H1 (cell line): ENCODE measurements around the gene CACNA1G. TPM values are rescaled to one million over a fixed set of nuclear protein-coding genes. Genes with fewer than 3 reads are reported as not detected.

Experiments
- polyA plus RNA-seq, 7 experiments: library from polyadenylated mRNA; depleted of rRNA in 3 of 7; stranded (reverse) in 5 of 7; unstranded in 2 of 7; fragments of >200 nt in 5 of 7; fragments of 200-250 nt in 2 of 7; gene quantifications; 1 replicate in 5 of 7; 2 replicates in 1 of 7; 4 replicates in 1 of 7; pipeline versions ENCODE4 v1.2.1 to v1.2.3, GENCODE V29; 2011 to 2013; ENCODE audit warnings: missing spikeins in 2 of 7, mixed read lengths in 2 of 7
- total RNA-seq: library from RNA; stranded (reverse); fragmentation: NEBNext Ultra II Directional; extraction: Animal tissue kit (Norgen Biotek cat#: 25700); gene quantifications from 2 replicates; pipeline ENCODE4 v1.2.1, GENCODE V29; 2021

Gene CACNA1G
- total and polyA plus RNA-seq, 2 of the 8 experiments (the other 6 are each of a cell fraction or from before 2014, with no cell fraction given), result 2.9 to 4.9 TPM

Other genes with a start within 250 kb of the CACNA1G start
- 28.0 and 28.9 TPM in 2 replicates for gene XYLT2, start 214.6 kb upstream of the CACNA1G start, total RNA-seq
- 29.9 and 38.2 TPM in 2 replicates for gene XYLT2, start 214.6 kb upstream of the CACNA1G start, polyA plus RNA-seq (2011; rRNA removed)
- 75.6 and 82.6 TPM in 2 replicates for gene MRPL27, start 187.5 kb upstream of the CACNA1G start, total RNA-seq
- gene MRPL27, start 187.5 kb upstream of the CACNA1G start, polyA plus RNA-seq (2011; rRNA removed), result 109 and 135 TPM in 2 replicates
- gene EME1, start 187.5 kb upstream of the CACNA1G start, total RNA-seq, result 13.3 and 13.9 TPM in 2 replicates
- 13.9 and 16.3 TPM in 2 replicates for gene EME1, start 187.5 kb upstream of the CACNA1G start, polyA plus RNA-seq (2011; rRNA removed)
- 117 TPM in 2 replicates for gene LRRC59, start 163.2 kb upstream of the CACNA1G start, total RNA-seq
- gene LRRC59, start 163.2 kb upstream of the CACNA1G start, polyA plus RNA-seq (2011; rRNA removed), result 48.3 and 48.7 TPM in 2 replicates
- 16.1 and 16.3 TPM in 2 replicates for gene ACSF2, start 134.5 kb upstream of the CACNA1G start, total RNA-seq
- 14.5 and 19.7 TPM in 2 replicates for gene ACSF2, start 134.5 kb upstream of the CACNA1G start, polyA plus RNA-seq (2011; rRNA removed)
- gene CHAD, start 91.8 kb upstream of the CACNA1G start, total RNA-seq, result 0.17 TPM in 1 of 2 replicates, not detected in the other
- gene CHAD, start 91.8 kb upstream of the CACNA1G start, polyA plus RNA-seq (2011; rRNA removed), result 0.03 and 0.06 TPM in 2 replicates
- 31.3 and 33.5 TPM in 2 replicates for gene RSAD1, start 81.9 kb upstream of the CACNA1G start, total RNA-seq
- 17.9 and 21.9 TPM in 2 replicates for gene RSAD1, start 81.9 kb upstream of the CACNA1G start, polyA plus RNA-seq (2011; rRNA removed)
- gene MYCBPAP, start 52.3 kb upstream of the CACNA1G start, total RNA-seq, result 1.7 and 3.3 TPM in 2 replicates
- gene MYCBPAP, start 52.3 kb upstream of the CACNA1G start, polyA plus RNA-seq (2011; rRNA removed), result 0.89 and 1.2 TPM in 2 replicates
- gene EPN3, start 28.0 kb upstream of the CACNA1G start, total RNA-seq, result 5.8 and 7.9 TPM in 2 replicates
- 6.7 and 8.1 TPM in 2 replicates for gene EPN3, start 28.0 kb upstream of the CACNA1G start, polyA plus RNA-seq (2011; rRNA removed)
- gene SPATA20, start 13.5 kb upstream of the CACNA1G start, total RNA-seq, result 16.2 and 16.7 TPM in 2 replicates
- gene SPATA20, start 13.5 kb upstream of the CACNA1G start, polyA plus RNA-seq (2011; rRNA removed), result 17.5 and 23.2 TPM in 2 replicates
- 0.37 and 0.71 TPM in 2 replicates for gene ABCC3, start 74.2 kb downstream of the CACNA1G start, total RNA-seq
- 0.22 and 0.35 TPM in 2 replicates for gene ABCC3, start 74.2 kb downstream of the CACNA1G start, polyA plus RNA-seq (2011; rRNA removed)
- 50.1 and 54.3 TPM in 2 replicates for gene ANKRD40, start 147.2 kb downstream of the CACNA1G start, total RNA-seq
- gene ANKRD40, start 147.2 kb downstream of the CACNA1G start, polyA plus RNA-seq (2011; rRNA removed), result 19.7 and 26.1 TPM in 2 replicates
- gene LUC7L3, start 158.9 kb downstream of the CACNA1G start, total RNA-seq, result 126 and 128 TPM in 2 replicates
- gene LUC7L3, start 158.9 kb downstream of the CACNA1G start, polyA plus RNA-seq (2011; rRNA removed), result 102 and 103 TPM in 2 replicates
- not detected in 2 replicates for gene ANKRD40CL, start 206.8 kb downstream of the CACNA1G start, total RNA-seq
- gene ANKRD40CL, start 206.8 kb downstream of the CACNA1G start, polyA plus RNA-seq (2011; rRNA removed), result not detected in 2 replicates